DOHH2 (cell line): ENCODE data around the gene SLC23A3.

ENCODE experiments used
- H3F3A ChIP-seq: fragments of 200-600 bp; sonication (generic), shearing (Covaris generic); 2 replicates; pipeline ENCODE4 v1.6.0; 2016; ENCODE audit warnings: antibody characterized with exemption, mild to moderate bottlenecking; ENCODE audit not compliant: control insufficient read depth, insufficient read depth
- H3K27ac ChIP-seq: fragments of 200-600 bp; sonication (generic); 2 replicates; pipeline ENCODE4 v1.5.1; 2014; ENCODE audit warnings: low read depth, mild to moderate bottlenecking, low read length, moderate library complexity
- H3K27me3 ChIP-seq: fragments of 200-600 bp; sonication (generic); 2 replicates; pipeline ENCODE4 v1.6.1; 2014; ENCODE audit warnings: mild to moderate bottlenecking, low read length, mixed read lengths; ENCODE audit not compliant: control insufficient read depth
- H3K36me3 ChIP-seq: fragments of 200-600 bp; sonication (generic); 2 replicates; pipeline ENCODE4 v1.6.1; 2014; ENCODE audit warnings: mild to moderate bottlenecking, low read length, moderate library complexity, mixed read lengths; ENCODE audit not compliant: control insufficient read depth
- H3K4me1 ChIP-seq: fragments of 200-600 bp; sonication (generic); 2 replicates; pipeline ENCODE4 v1.6.1; 2014; ENCODE audit warnings: mild to moderate bottlenecking, low read length, mixed read lengths; ENCODE audit not compliant: control insufficient read depth
- H3K4me2 ChIP-seq: fragments of 200-600 bp; sonication (generic); 2 replicates; pipeline ENCODE4 v1.6.0; 2014; ENCODE audit warnings: mild to moderate bottlenecking, low read length, moderate library complexity
- H3K4me3 ChIP-seq: fragments of 200-600 bp; sonication (generic); 2 replicates; pipeline ENCODE4 v1.5.1; 2014; ENCODE audit warnings: mild to moderate bottlenecking, low read length, mixed read lengths
- H3K79me2 ChIP-seq: fragments of 200-600 bp; sonication (generic); 2 replicates; pipeline ENCODE4 v1.6.1; 2014; ENCODE audit warnings: mild to moderate bottlenecking, low read length, mixed read lengths; ENCODE audit not compliant: control insufficient read depth
- H3K9me2 ChIP-seq: fragments of 200-600 bp; sonication (generic); replicated peaks from 2 replicates; pipeline ENCODE4 v1.6.1; 2014; ENCODE audit warnings: mild to moderate bottlenecking, low read length, mixed read lengths; ENCODE audit not compliant: control insufficient read depth
- H3K9me3 ChIP-seq: fragments of 200-600 bp; sonication (generic); 2 replicates; pipeline ENCODE4 v1.6.1; 2014; ENCODE audit warnings: antibody characterized with exemption, low read length, mixed read lengths; ENCODE audit not compliant: control insufficient read depth, insufficient read depth
- H4K20me1 ChIP-seq: fragments of 200-600 bp; sonication (generic); 2 replicates; pipeline ENCODE4 v1.6.0; 2014; ENCODE audit warnings: low read depth, mild to moderate bottlenecking, antibody characterized with exemption, low read length, moderate library complexity; ENCODE audit not compliant: control insufficient read depth, insufficient read depth
- EZH2phosphoT487 ChIP-seq: fragments of 200-600 bp; sonication (generic); IDR thresholded peaks from 2 replicates; pipeline ENCODE4 v1.6.1; 2017; ENCODE audit warnings: borderline replicate concordance, mild to moderate bottlenecking, antibody characterized with exemption, low read length, moderate library complexity, mixed read lengths
- TF ChIP-seq, protein P1 (sequence below): fragments of 200-600 bp; sonication (generic); IDR thresholded peaks from one replicate; pipeline ENCODE4 v1.5.1; 2014; ENCODE audit warnings: antibody characterized with exemption, mild to moderate bottlenecking, low read depth, low read length; ENCODE audit not compliant: poor library complexity, severe bottlenecking

Gene SLC23A3

DNA sequence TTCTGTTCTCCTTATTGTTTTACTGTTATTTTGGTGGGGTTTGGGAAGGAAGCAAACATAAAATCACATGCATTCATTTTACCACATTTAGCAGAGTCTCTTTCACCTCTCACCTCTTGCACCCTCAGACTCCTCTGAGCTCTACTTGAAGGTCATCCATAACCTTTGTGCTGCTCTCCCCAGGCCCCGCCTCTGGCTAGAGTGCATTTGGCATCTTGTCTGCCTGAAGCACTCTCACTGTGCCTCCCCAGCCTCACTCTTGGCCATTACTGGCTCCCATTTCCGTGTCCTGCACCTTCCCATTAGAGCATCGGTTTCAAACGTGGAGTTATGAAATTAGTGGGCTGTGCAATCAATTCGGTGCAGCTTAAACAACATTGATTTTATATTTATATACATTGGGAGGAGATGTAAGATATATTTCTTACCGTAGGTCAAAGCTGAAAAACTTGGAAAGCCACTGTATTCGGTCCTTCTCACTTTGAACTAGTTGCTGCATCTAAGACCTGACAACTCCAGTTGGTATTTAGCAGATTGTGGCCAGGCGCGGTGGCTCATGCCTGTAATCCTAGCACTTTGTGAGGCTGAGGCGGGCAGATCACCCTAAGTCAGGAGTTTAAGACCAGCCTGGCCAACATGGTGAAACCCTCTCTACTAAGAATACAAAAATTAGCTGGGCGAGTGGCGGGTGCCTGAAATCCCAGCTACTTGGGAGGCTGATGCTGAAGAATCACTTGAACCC, 29.8 kb upstream of the SLC23A3 start:
- no peak overlapping the region for H3K4me3 ChIP-seq
- H3K27me3 ChIP-seq: peaks cover 8% of the 10 kb centered on the region; the same call in 1 of the 2 replicates
- no peaks in the 10 kb centered on the region for H3K79me2 ChIP-seq
- H3K4me1 ChIP-seq: peaks cover 6% of the 10 kb centered on the region; the same call in 1 of the 2 replicates
- no peaks in the 10 kb centered on the region for H3K9me3 ChIP-seq
- H3F3A ChIP-seq: no peaks in the 10 kb centered on the region
- H3K9me2 ChIP-seq: no peaks in the 10 kb centered on the region
- TF ChIP-seq EZH2phosphoT487: no peak
- TF ChIP-seq, protein P1, sequence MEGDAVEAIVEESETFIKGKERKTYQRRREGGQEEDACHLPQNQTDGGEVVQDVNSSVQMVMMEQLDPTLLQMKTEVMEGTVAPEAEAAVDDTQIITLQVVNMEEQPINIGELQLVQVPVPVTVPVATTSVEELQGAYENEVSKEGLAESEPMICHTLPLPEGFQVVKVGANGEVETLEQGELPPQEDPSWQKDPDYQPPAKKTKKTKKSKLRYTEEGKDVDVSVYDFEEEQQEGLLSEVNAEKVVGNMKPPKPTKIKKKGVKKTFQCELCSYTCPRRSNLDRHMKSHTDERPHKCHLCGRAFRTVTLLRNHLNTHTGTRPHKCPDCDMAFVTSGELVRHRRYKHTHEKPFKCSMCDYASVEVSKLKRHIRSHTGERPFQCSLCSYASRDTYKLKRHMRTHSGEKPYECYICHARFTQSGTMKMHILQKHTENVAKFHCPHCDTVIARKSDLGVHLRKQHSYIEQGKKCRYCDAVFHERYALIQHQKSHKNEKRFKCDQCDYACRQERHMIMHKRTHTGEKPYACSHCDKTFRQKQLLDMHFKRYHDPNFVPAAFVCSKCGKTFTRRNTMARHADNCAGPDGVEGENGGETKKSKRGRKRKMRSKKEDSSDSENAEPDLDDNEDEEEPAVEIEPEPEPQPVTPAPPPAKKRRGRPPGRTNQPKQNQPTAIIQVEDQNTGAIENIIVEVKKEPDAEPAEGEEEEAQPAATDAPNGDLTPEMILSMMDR: no peak
- no peaks in the 10 kb centered on the region for H3K36me3 ChIP-seq
- H4K20me1 ChIP-seq: no peaks in the 10 kb centered on the region
- H3K4me2 ChIP-seq: no peak overlapping the region
- no peak overlapping the region for H3K27ac ChIP-seq

GRCh38 chr2:219198974-219199373, 29.1 kb upstream of the SLC23A3 start:
- no peaks in the 10 kb centered on the region for H3K36me3 ChIP-seq
- H3K9me2 ChIP-seq: no peaks in the 10 kb centered on the region
- no peaks in the 10 kb centered on the region for H3K9me3 ChIP-seq
- peaks cover 8% of the 10 kb centered on the region; the same call in 1 of the 2 replicates for H3K27me3 ChIP-seq
- H3K27ac ChIP-seq: no peak overlapping the region
- no peaks in the 10 kb centered on the region for H3K79me2 ChIP-seq
- no peak overlapping the region for H3K4me3 ChIP-seq
- no peak for TF ChIP-seq EZH2phosphoT487
- TF ChIP-seq, protein P1: no peak
- H3F3A ChIP-seq: no peaks in the 10 kb centered on the region; the same call in 1 of the 2 replicates
- no peak overlapping the region for H3K4me2 ChIP-seq
- peaks cover 6% of the 10 kb centered on the region; the same call in 1 of the 2 replicates for H3K4me1 ChIP-seq
- no peaks in the 10 kb centered on the region for H4K20me1 ChIP-seq

- no peak overlapping the region for H3K4me2 ChIP-seq
- H3F3A ChIP-seq: no peaks in the 10 kb centered on the region; the same call in 1 of the 2 replicates
- H3K27me3 ChIP-seq: peaks cover 8% of the 10 kb centered on the region; the same call in 1 of the 2 replicates
- H3K36me3 ChIP-seq: no peaks in the 10 kb centered on the region
- no peak overlapping the region for H3K27ac ChIP-seq
- TF ChIP-seq, protein P1: no peak
- no peak for TF ChIP-seq EZH2phosphoT487
- H4K20me1 ChIP-seq: no peaks in the 10 kb centered on the region
- H3K9me2 ChIP-seq: no peaks in the 10 kb centered on the region
- H3K9me3 ChIP-seq: no peaks in the 10 kb centered on the region
- H3K4me3 ChIP-seq: no peak overlapping the region
- peaks cover 6% of the 10 kb centered on the region; the same call in 1 of the 2 replicates for H3K4me1 ChIP-seq
- H3K79me2 ChIP-seq: no peaks in the 10 kb centered on the region
Measured at GRCh38 chr2:219197388-219197787, 27.6 kb upstream of the SLC23A3 start.
